ENCODE data around the gene SRP9.
A peak's percentile ranks its signal among the peaks of the same experiment; 100 is the strongest.

Gene SRP9

GRCh38 chr1:225765982-225766674 is 11.5 kb upstream of the SRP9 start:
- no peak overlapping the region for H3K27ac ChIP-seq
- TF ChIP-seq ZFX (IDR thresholded peaks at IDR 0.05; ENCODE audit: borderline replicate concordance): no peak
- TF ChIP-seq, protein P1, sequence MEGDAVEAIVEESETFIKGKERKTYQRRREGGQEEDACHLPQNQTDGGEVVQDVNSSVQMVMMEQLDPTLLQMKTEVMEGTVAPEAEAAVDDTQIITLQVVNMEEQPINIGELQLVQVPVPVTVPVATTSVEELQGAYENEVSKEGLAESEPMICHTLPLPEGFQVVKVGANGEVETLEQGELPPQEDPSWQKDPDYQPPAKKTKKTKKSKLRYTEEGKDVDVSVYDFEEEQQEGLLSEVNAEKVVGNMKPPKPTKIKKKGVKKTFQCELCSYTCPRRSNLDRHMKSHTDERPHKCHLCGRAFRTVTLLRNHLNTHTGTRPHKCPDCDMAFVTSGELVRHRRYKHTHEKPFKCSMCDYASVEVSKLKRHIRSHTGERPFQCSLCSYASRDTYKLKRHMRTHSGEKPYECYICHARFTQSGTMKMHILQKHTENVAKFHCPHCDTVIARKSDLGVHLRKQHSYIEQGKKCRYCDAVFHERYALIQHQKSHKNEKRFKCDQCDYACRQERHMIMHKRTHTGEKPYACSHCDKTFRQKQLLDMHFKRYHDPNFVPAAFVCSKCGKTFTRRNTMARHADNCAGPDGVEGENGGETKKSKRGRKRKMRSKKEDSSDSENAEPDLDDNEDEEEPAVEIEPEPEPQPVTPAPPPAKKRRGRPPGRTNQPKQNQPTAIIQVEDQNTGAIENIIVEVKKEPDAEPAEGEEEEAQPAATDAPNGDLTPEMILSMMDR (IDR thresholded peaks at IDR 0.05): no peak

DNA sequence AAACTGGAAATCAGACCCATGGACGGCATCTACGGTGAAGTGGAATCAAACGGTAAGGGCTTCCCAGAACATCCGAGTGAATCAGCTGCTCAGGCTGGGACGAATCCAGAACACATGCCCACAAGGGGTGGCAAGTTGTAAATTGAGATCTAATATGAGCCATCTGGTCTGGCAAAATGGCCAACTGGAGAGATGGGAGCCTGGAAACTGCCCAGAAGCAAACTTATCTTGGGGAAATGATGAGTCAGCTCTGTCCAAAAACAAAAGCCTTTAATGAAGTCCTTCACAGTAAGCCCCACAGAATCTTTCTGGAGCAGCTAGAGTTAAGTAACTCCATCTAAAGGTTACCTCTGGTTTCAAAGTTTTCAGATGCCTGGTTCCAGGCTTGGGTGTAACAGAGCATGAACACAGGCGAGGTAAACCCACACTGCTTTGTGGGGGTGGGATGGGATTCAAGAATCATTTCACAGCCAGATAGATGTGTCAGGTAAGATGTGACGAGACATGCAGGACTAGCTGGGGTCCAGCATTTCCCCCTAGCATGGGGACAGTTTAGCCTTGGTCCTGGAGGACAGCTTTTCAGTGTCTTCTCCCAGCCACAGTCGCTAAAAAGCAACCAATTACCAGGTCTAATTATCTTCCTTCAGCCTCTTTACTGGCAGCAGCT is 10.5 kb upstream of the SRP9 start:
- H3K27ac ChIP-seq: peak overlapping the region; percentile 37
- TF ChIP-seq ZFX (IDR thresholded peaks at IDR 0.05; ENCODE audit: borderline replicate concordance): no peak
- TF ChIP-seq, protein P1 (IDR thresholded peaks at IDR 0.05): no peak

- peak overlapping the region; percentile 37 for H3K27ac ChIP-seq
- TF ChIP-seq, protein P1 (IDR thresholded peaks at IDR 0.05): no peak
- no peak for TF ChIP-seq ZFX (IDR thresholded peaks at IDR 0.05; ENCODE audit: borderline replicate concordance)
Measured at GRCh38 chr1:225767634-225768540, 9.7 kb upstream of the SRP9 start.

- TF ChIP-seq ZFX (IDR thresholded peaks at IDR 0.05; ENCODE audit: borderline replicate concordance): no peak
- TF ChIP-seq, protein P1 (IDR thresholded peaks at IDR 0.05): no peak
- 0 out of 2 replicates have a peak overlapping the region, but pooled peaks have one; percentile 8 for H3K27ac ChIP-seq
Measured at GRCh38 chr1:225768662-225769426, 8.8 kb upstream of the SRP9 start.

DNA sequence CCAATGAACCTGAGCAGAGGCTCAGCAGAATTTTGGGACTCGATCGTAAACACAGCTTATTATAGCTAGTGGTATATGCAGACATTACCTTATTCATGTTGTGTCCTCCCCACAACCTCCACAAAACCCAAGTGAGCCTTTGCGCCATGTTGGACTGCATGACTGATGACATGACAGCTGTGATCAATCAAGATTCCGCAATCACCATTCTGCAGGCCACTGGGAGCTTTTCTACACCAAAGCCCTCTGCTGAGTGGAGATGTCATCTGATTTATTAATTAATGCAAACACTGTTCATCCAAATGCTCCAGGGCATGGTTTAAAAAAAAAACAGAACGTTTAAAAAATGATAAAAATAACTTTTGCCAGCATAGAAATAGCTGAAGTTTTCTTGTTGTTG is 7.9 kb upstream of the SRP9 start:
- no peak overlapping the region for H3K27ac ChIP-seq
- TF ChIP-seq ZFX (IDR thresholded peaks at IDR 0.05; ENCODE audit: borderline replicate concordance): no peak
- TF ChIP-seq, protein P1 (IDR thresholded peaks at IDR 0.05): no peak

DNA sequence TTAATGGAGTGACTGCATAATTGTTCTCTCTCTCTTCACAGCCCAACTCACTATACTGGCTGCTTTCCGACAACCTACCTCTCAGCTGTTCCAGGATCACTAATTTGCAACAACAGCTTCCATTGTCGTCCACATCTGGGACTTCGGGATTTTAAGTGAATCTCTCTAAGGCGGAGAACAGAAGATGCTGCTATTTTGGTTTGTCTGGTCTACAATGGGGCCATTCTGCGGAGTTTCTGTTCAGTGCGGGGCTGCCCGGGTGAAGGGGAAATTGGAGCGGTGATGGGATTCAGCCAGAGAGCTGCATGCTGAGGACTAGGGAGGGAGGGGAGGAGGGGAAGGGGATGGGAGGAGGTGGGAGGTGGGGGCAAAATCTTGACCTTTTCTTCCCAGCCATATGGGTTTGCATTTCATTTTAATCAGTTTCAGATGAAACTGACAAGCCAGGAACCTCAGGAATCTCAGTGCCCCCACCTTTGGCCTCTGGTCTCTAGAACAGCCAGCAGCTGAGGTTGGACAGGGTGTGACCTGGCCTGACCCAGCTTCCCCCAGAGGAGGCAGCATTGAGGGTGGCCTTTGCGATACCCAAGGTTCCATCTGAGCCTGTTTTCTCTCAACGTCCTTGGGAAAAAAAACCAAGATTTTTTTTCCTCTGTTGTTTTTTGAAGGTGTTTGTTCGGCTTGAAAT is 6.9 kb upstream of the SRP9 start:
- TF ChIP-seq, protein P1 (IDR thresholded peaks at IDR 0.05): no peak
- TF ChIP-seq ZFX (IDR thresholded peaks at IDR 0.05; ENCODE audit: borderline replicate concordance): no peak

More for the DNA sequence above, 6.9 kb upstream of the SRP9 start:
- H3K27ac ChIP-seq: peak overlapping the region; percentile 97
